GM18858 (cell line): ENCODE results near the gene HERC5.
"Not testable (repeated sequence)": the region's sequence is repeated elsewhere in the genome, so short reads cannot be mapped to it uniquely, and the experiment has no call there.

Experiments used
- ATAC-seq: cut with Tn5 transposase; IDR thresholded peaks from one replicate; pipeline ENCODE4 v1.9.1; 2021; ENCODE audit not compliant: unreplicated experiment

HERC5 gene

DNA sequence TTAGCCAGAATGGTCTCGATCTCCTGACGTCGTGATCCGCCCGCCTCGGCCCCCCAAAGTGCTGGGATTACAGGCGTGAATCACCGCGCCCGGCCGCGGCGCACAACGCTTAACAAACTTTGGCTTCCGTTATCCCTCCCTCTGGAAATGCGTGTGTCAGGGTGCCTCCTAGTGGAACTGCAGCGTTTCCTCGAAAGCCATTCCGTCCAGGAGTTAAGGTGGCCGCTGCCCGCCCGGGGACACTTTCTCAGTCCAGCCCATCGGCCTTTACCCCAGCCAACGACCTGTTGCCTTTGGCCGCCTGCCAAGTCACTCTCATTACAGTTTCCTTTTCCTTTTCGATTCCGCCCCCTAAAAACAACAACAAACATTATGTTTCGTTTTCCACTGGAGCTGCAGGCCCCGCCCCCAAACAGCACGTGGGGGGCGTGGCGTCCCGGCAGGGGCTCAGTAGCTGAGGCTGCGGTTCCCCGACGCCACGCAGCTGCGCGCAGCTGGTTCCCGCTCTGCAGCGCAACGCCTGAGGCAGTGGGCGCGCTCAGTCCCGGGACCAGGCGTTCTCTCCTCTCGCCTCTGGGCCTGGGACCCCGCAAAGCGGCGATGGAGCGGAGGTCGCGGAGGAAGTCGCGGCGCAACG, at the start of gene HERC5:
Gene HERC5, plus strand, starts transcription at position 450 of the 637 bp plus-strand sequence. Its CDS starts 151 bp downstream, at position 601.
- ATAC-seq: peak; percentile 89

- no peak for ATAC-seq
These were observed 47.7 kb upstream of the HERC5 start for GRCh38 chr4:88409206-88409605.

DNA sequence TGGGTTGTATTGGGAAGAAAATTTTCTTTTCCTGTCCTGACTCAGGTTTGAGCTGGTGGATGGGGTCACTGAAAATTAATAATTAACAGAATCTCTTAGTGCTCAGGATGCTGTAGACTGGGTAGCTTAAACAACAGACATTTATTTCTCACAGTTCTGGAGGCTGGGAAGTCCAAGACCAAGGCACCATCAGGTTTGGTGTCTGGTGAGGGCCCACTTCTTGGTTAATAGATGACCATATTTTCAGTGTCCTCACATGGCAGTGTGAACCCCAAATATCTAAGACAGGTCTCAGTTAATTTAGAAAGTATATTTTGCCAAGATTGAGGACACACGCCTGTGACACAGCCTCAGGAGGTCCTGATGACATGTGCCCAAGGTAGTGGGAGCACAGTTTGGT, 47.1 kb upstream of the HERC5 start:
- ATAC-seq: no peak

GRCh38 chr4:88411491-88412096, 45.3 kb upstream of the HERC5 start:
- ATAC-seq: no peak

- no peak for ATAC-seq
These were observed 43.1 kb upstream of the HERC5 start for GRCh38 chr4:88413801-88414200.

- ATAC-seq: no peak
These were observed 42.2 kb upstream of the HERC5 start for GRCh38 chr4:88414755-88415154.

DNA sequence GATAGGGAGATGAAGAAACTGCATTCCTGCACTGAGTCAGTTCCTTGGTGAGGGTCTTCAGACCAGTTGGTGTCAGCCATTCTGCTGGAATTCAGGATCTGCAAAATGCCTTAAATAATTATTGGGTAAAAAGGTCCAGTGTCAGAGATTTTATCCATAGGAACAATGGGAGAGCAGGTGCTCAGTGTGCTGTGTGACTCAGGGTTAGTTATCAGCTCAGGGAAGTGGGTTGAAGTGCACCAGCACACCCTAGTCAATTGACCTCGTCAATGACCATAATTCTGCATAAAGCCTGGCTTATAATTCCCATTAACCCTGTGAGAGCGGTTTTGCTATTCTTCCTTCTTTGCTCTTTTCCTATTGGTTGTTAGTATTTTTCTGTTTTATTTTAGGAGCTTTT, 40.9 kb upstream of the HERC5 start:
- no peak for ATAC-seq

GRCh38 chr4:88418411-88418810, 38.5 kb upstream of the HERC5 start:
- ATAC-seq: no peak

- ATAC-seq: no peak
These were observed 37.0 kb upstream of the HERC5 start for GRCh38 chr4:88419874-88420273.

- no peak for ATAC-seq
These were observed 36.1 kb upstream of the HERC5 start for GRCh38 chr4:88420844-88421243.

GRCh38 chr4:88422403-88422802, 34.5 kb upstream of the HERC5 start:
- no peak for ATAC-seq

- no peak for ATAC-seq
These were observed 27.5 kb upstream of the HERC5 start for GRCh38 chr4:88429401-88429800.

DNA sequence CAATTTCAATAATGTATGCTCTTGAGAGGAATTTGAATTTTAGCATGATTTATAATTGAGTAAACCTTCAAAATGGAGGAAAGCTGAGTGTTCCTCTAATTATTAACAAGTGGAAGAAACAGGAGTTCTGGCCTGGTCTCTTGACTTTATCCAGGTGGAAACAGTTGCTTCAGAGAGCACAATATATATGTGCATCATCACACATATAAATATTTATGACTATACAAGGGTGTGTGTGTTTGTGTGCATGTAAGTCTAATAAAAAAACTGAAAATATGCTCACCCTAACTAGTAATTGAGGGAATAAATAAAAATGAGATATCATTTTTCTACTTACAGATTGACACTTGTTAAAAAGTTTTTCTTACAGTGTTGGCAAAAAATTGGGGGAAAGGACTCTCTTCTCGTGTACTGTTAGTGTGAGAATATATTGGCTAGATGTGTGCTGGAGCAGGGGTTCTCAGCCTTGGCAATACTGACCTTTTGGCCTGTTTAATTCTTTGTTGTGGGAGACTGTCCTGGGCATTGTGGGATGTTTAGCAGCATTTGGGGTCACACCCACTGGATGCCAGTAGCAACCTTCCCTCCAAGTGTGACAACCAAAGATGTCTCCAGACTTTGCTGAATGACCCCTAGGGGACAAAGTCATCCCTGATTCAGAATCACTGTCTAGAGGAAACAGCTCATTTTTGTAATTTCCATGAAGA, 20.8 kb upstream of the HERC5 start:
- ATAC-seq: no peak

DNA sequence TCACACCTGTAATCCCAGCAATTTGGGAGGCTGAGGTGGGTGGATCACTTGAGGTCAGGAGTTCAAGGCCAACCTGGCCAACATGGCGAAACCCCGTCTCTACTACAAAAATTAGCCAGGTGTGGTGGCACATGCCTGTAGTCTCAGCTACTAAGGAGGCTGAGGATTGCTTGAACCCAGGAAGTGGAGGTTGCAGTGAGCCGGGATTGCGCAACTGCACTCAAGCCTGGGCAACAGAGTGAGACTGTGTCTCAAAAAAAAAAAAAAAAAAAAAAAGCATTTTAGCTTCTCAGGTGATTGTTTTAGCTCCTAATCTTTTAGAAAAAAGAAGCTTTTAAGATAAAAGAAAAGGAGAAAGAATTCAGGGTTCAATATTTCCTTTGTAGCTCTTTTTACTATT, 19.0 kb upstream of the HERC5 start:
- not testable (repeated sequence) for ATAC-seq

- no peak for ATAC-seq
These were observed 17.7 kb upstream of the HERC5 start for GRCh38 chr4:88439161-88439760.

- ATAC-seq: no peak
These were observed 16.8 kb upstream of the HERC5 start for GRCh38 chr4:88440146-88440545.

DNA sequence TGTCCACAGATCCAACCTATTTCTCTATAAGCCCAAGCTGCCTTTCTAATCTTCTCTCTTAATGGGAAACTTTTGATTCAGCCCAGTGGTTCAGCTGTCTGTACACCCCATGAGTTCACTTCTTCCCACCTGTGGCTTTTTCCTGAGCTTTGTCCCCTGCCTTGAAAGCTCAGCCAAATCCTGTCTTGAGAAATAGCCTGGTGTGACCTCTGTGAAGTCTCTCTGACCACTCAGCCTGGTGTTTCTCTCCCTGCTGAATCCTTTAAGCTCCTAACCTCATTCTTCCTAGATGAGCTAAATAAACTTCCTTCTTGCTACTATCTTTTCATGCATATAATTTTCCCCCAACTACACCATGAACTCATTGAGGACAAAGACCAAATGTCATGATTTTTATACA, 15.2 kb upstream of the HERC5 start:
- no peak for ATAC-seq

- no peak for ATAC-seq
These were observed 14.2 kb upstream of the HERC5 start for GRCh38 chr4:88442689-88443191.

DNA sequence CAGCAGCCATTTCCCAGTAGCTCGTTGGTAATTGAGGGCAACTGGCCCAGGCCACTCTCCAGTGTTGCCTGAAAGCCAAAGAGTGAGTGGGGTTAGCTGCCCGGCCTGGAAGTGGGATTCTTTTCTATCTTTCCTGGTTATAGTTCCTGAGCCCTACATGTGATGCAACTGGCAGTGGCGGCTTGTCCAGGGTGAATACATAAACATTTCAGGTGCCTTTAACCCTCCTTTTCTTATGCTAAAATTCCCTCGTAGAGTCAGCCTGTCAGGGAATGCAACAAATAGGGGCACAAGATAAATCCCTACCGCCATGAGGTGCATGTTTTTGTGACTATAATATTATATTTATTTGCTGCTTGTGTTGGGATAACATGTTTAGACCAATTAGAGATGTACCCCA, 13.4 kb upstream of the HERC5 start:
- no peak for ATAC-seq

DNA sequence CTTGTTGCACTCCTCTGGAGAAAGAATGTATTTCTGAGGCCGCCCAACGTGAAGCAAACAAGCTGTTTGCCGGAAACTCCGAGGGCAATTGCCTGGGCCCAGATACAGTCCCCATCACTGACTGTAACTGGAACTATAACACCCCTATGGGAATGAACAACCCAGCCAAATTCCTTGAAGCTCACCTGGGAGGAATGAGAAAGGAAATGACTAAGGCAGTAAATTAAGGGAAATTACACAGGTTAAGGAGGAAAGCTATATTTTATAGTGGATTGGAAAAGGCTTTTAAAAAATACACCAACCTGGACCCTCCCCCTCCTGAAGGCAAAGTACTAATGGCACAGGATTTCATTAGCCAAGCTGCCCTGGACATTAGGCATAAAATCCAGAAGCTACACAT, 11.7 kb upstream of the HERC5 start:
- no peak for ATAC-seq

- no peak for ATAC-seq
These were observed 10.8 kb upstream of the HERC5 start for GRCh38 chr4:88446124-88446523.
